Endothelial cell of umbilical vein (primary cell): ENCODE results near the gene DDX25. TPM values are rescaled to one million over a fixed set of nuclear protein-coding genes. Genes with fewer than 3 reads are reported as not detected.

Experiments
- BruUV-seq: library from RNA; stranded (reverse); fragments of 400-500 nt; replicated peaks from 2 replicates; lab custom pipeline; 2021; lab: Mats Ljungman, UMichigan
- CTCF ChIA-PET: fragments of 300-600, 350-600 bp; sonication (Branson Sonifier 250); formaldehyde crosslinking; loops from one replicate; lab custom pipeline; 2021; ENCODE audit warnings: antibody characterized with exemption, inconsistent platforms; lab: Charles Lee
- POLR2A ChIA-PET: fragments of 300-600, 350-600 bp; sonication (Branson Sonifier 250); formaldehyde crosslinking; loops from one replicate; lab custom pipeline; 2021; ENCODE audit warnings: antibody characterized with exemption, inconsistent platforms; lab: Charles Lee
- DNase-seq: peaks from one replicate; pipeline ENCODE4 v3.0.0-alpha.2; 2011; ENCODE audit warnings: low read depth, low spot score
- FAIRE-seq: peaks from 2 replicates; lab custom pipeline; 2011; peaks lifted over from hg19 to GRCh38; lab: Jason Lieb, UNC
- H2AFZ ChIP-seq: 2 replicates; pipeline ENCODE4 v1.6.0; 2012; ENCODE audit warnings: low read depth, low read length, control low read depth, inconsistent platforms
- H3K27ac ChIP-seq: 2 replicates; pipeline ENCODE4 v1.5.1; 2011; ENCODE audit warnings: low read depth, mild to moderate bottlenecking, control low read depth, low read length, moderate library complexity; ENCODE audit not compliant: insufficient read depth
- H3K27me3 ChIP-seq, 2 experiments: 2 replicates each; pipeline versions ENCODE4 v1.6.0 to v1.6.1; 2011; ENCODE audit warnings: low read length in 2 of 2, mixed read lengths in 1 of 2; ENCODE audit not compliant: control insufficient read depth in 2 of 2, insufficient read depth in 2 of 2
- H3K36me3 ChIP-seq, 2 experiments: 2 replicates in 1 of 2; 3 replicates in 1 of 2; pipeline ENCODE4 v1.5.1; 2011; ENCODE audit warnings: low read length in 2 of 2, mild to moderate bottlenecking in 1 of 2, moderate library complexity in 1 of 2; ENCODE audit not compliant: control insufficient read depth in 2 of 2, insufficient read depth in 2 of 2; ENCODE audit errors: extremely low read depth in 1 of 2
- H3K4me1 ChIP-seq: 3 replicates; pipeline ENCODE4 v1.5.1; 2011; ENCODE audit warnings: mild to moderate bottlenecking, low read length; ENCODE audit not compliant: control insufficient read depth, insufficient read depth; ENCODE audit errors: extremely low read depth
- H3K4me2 ChIP-seq: 2 replicates; pipeline ENCODE4 v1.6.1; 2011; ENCODE audit warnings: low read length, control low read depth, mixed read lengths; ENCODE audit not compliant: insufficient read depth
- H3K4me3 ChIP-seq, 3 experiments: fragments of 200-600 bp in 1 of 3; sonication (generic), shearing (Covaris generic) in 1 of 3; replicated peaks in 1 of 3; 2 replicates each; pipeline ENCODE4 v1.5.1; 2011 to 2016; ENCODE audit warnings: control low read depth in 3 of 3, low read length in 3 of 3, mild to moderate bottlenecking in 2 of 3, inconsistent platforms in 1 of 3, low read depth in 1 of 3, moderate library complexity in 1 of 3; ENCODE audit not compliant: insufficient read depth in 1 of 3
- H3K79me2 ChIP-seq: 2 replicates; pipeline ENCODE4 v1.6.0; 2012; ENCODE audit warnings: low read length, inconsistent platforms; ENCODE audit not compliant: control insufficient read depth, insufficient read depth
- H3K9ac ChIP-seq: replicated peaks from 2 replicates; pipeline ENCODE3; 2011; ENCODE audit warnings: low read length, control low read depth; ENCODE audit not compliant: insufficient read depth; ENCODE audit errors: extremely low read depth
- H3K9me1 ChIP-seq: replicated peaks from 3 replicates; pipeline ENCODE4 v1.6.0; 2011; ENCODE audit warnings: mild to moderate bottlenecking, low read length; ENCODE audit not compliant: control insufficient read depth, insufficient read depth; ENCODE audit errors: extremely low read depth
- H3K9me3 ChIP-seq: replicated peaks from 2 replicates; pipeline ENCODE4 v1.5.1; 2012; ENCODE audit warnings: low read length, inconsistent platforms; ENCODE audit not compliant: control insufficient read depth, insufficient read depth
- H4K20me1 ChIP-seq: replicated peaks from 2 replicates; pipeline ENCODE3; 2011; ENCODE audit warnings: mild to moderate bottlenecking, low read length; ENCODE audit not compliant: control insufficient read depth, insufficient read depth; ENCODE audit errors: extremely low read depth
- EZH2 ChIP-seq: IDR thresholded peaks from 2 replicates; pipeline ENCODE4 v1.6.1; 2012; ENCODE audit warnings: borderline replicate concordance, low read depth, mild to moderate bottlenecking, moderate library complexity, low read length, inconsistent platforms; ENCODE audit not compliant: severe bottlenecking
- FOS ChIP-seq: IDR thresholded peaks from 2 replicates; pipeline ENCODE4 v1.6.1; 2011; ENCODE audit warnings: mild to moderate bottlenecking, low read length, moderate library complexity, borderline replicate concordance; ENCODE audit not compliant: insufficient read depth
- GATA2 ChIP-seq: IDR thresholded peaks from 2 replicates; pipeline ENCODE4 v1.7.0; 2011; ENCODE audit warnings: low read depth, mild to moderate bottlenecking, moderate library complexity, mixed read lengths, low read length; ENCODE audit not compliant: insufficient read length, insufficient read depth
- JUN ChIP-seq: IDR thresholded peaks from 2 replicates; pipeline ENCODE4 v1.6.1; 2011; ENCODE audit warnings: borderline replicate concordance, low read depth; ENCODE audit not compliant: insufficient read length, insufficient read depth
- MYC ChIP-seq: IDR thresholded peaks from one replicate; pipeline ENCODE4 v1.6.1; 2011; ENCODE audit warnings: mild to moderate bottlenecking, low read depth, low read length
- POLR2A ChIP-seq: IDR thresholded peaks from 2 replicates; pipeline ENCODE4 v1.6.1; 2012; ENCODE audit warnings: low read depth, mild to moderate bottlenecking, control low read depth, low read length
- POLR2AphosphoS5 ChIP-seq: IDR thresholded peaks from 2 replicates; pipeline ENCODE4 v1.6.1; 2012; ENCODE audit warnings: low read depth, mild to moderate bottlenecking, control low read depth, low read length, moderate library complexity; ENCODE audit not compliant: insufficient read depth
- dilution Hi-C: fragments of 300-500 bp; cut with MboI; formaldehyde crosslinking; loops from one replicate; pipeline ENCODE4 v1.15.0; 2019; ENCODE audit warnings: low sequenced_read_pairs; ENCODE audit not compliant: extremely low pct_ligation_motif_present
- intact Hi-C: fragments of 100-400 bp; cut with micrococcal nuclease; formaldehyde crosslinking; loops from one replicate; pipeline ENCODE4 v1.10.0; 2022
- polyA plus RNA-seq, 4 experiments: library from polyadenylated mRNA; depleted of rRNA in 3 of 4; stranded (reverse) in 3 of 4; unstranded in 1 of 4; fragments of >200 nt; gene quantifications; 2 replicates each; pipeline versions ENCODE4 v1.2.1 to v1.2.3, GENCODE V29; 2011 to 2012; ENCODE audit warnings: missing spikeins in 1 of 4
- total RNA-seq: library from RNA; stranded (reverse); gene quantifications from 2 replicates; pipeline ENCODE4 v1.2.3, GENCODE V29; 2021
- TF ChIP-seq, protein P1 (sequence below): IDR thresholded peaks from 2 replicates; pipeline ENCODE4 v1.6.1; 2011; ENCODE audit not compliant: insufficient read depth, insufficient read length
- TF ChIP-seq, protein P2 (sequence below), 2 donors: IDR thresholded peaks; 1 replicate in 1 of 2; 2 replicates in 1 of 2; pipeline ENCODE4 v1.5.1; 2011; ENCODE audit warnings: low read length in 2 of 2, mild to moderate bottlenecking in 2 of 2, moderate library complexity in 2 of 2, control low read depth in 1 of 2, inconsistent platforms in 1 of 2, low read depth in 1 of 2; ENCODE audit not compliant: insufficient read depth in 1 of 2; ENCODE audit errors: extremely low read depth in 1 of 2

DDX25 gene
- total and polyA plus RNA-seq, 2 donors (not counting 3 experiments of a cell fraction or from before 2014, with no cell fraction given) = not detected

DNA sequence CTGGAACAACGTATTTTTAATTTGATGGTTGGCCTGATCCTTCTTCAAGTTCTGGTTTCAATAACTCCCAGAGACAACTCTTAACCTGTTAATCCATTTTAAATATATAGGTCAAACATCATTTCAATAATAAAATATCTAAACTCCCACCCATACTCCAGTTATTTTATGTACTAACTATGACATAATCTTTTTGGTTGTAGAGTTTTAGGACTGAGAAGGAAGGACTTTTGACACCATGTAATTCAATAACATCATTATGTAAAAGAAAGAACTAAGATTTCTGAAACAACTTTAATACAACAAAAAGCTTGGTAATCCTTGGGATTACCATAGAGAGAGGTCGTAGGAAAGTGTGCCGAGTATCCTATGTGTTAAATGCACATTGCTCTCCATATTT is 73.0 kb downstream of the DDX25 start:
- no peaks in the 10 kb centered on the region for H3K36me3 ChIP-seq
- no peak for FAIRE-seq
- no peak overlapping the region for H2AFZ ChIP-seq
- no peaks in the 10 kb centered on the region for H3K79me2 ChIP-seq
- H3K9me1 ChIP-seq = no peaks in the 10 kb centered on the region
- H3K4me2 ChIP-seq = no peak overlapping the region
- no peak for DNase-seq
- no TSS peak for BruUV-seq
- TF ChIP-seq EZH2 = no peak
- TF ChIP-seq POLR2A = no peak
- no peak for TF ChIP-seq FOS
- TF ChIP-seq GATA2 = no peak
- no peak for TF ChIP-seq MYC
- TF ChIP-seq JUN = no peak
- TF ChIP-seq, protein P1, sequence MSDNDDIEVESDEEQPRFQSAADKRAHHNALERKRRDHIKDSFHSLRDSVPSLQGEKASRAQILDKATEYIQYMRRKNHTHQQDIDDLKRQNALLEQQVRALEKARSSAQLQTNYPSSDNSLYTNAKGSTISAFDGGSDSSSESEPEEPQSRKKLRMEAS = no peak
- TF ChIP-seq POLR2AphosphoS5 = no peak
- TF ChIP-seq, protein P2, sequence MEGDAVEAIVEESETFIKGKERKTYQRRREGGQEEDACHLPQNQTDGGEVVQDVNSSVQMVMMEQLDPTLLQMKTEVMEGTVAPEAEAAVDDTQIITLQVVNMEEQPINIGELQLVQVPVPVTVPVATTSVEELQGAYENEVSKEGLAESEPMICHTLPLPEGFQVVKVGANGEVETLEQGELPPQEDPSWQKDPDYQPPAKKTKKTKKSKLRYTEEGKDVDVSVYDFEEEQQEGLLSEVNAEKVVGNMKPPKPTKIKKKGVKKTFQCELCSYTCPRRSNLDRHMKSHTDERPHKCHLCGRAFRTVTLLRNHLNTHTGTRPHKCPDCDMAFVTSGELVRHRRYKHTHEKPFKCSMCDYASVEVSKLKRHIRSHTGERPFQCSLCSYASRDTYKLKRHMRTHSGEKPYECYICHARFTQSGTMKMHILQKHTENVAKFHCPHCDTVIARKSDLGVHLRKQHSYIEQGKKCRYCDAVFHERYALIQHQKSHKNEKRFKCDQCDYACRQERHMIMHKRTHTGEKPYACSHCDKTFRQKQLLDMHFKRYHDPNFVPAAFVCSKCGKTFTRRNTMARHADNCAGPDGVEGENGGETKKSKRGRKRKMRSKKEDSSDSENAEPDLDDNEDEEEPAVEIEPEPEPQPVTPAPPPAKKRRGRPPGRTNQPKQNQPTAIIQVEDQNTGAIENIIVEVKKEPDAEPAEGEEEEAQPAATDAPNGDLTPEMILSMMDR (IDR thresholded peaks at IDR 0.05; ENCODE audit: extremely low read depth in 1 of 2, insufficient read depth in 1 of 2, low read depth in 1 of 2, low read length in 2 of 2) = no peak
- dilution Hi-C loops (no loop called here), intact Hi-C loops (no loop called here)
- H3K9ac ChIP-seq = no peak overlapping the region
- no peak overlapping the region for H3K4me3 ChIP-seq
- no peak overlapping the region for H3K27ac ChIP-seq
- CTCF ChIA-PET = no interaction called here
- POLR2A ChIA-PET = no interaction called here
- no peaks in the 10 kb centered on the region for H4K20me1 ChIP-seq
- H3K27me3 ChIP-seq = no peaks in the 10 kb centered on the region
- H3K9me3 ChIP-seq = no peaks in the 10 kb centered on the region
- no peaks in the 10 kb centered on the region for H3K4me1 ChIP-seq
